Glutamatergic neuron (in vitro differentiated cells): ENCODE data around the gene SLF2. TPM values are rescaled to one million over a fixed set of nuclear protein-coding genes. Genes with fewer than 3 reads are reported as not detected.
"Not testable (repeated sequence)": the region's sequence is repeated elsewhere in the genome, so short reads cannot be mapped to it uniquely, and the experiment has no call there.

Source experiments
- DNase-seq: peaks from one replicate; pipeline ENCODE4 v3.0.0; 2022
- H3K27ac Mint-ChIP-seq: one replicate; pipeline ENCODE4 v1.8.0; 2020; ENCODE audit warnings: mild to moderate bottlenecking, mixed read lengths, inconsistent platforms; ENCODE audit not compliant: unreplicated experiment
- H3K27me3 Mint-ChIP-seq: one replicate; pipeline ENCODE4 v1.8.0; 2020; ENCODE audit warnings: mild to moderate bottlenecking, moderate library complexity, mixed read lengths, inconsistent platforms; ENCODE audit not compliant: unreplicated experiment
- H3K36me3 Mint-ChIP-seq: one replicate; pipeline ENCODE4 v1.8.0; 2020; ENCODE audit warnings: mild to moderate bottlenecking, mixed read lengths, inconsistent platforms; ENCODE audit not compliant: unreplicated experiment
- H3K4me1 Mint-ChIP-seq: one replicate; pipeline ENCODE4 v1.8.0; 2020; ENCODE audit warnings: mild to moderate bottlenecking, low read depth, mixed read lengths, inconsistent platforms; ENCODE audit not compliant: unreplicated experiment
- H3K4me3 Mint-ChIP-seq: one replicate; pipeline ENCODE4 v1.8.0; 2020; ENCODE audit warnings: mild to moderate bottlenecking, mixed read lengths, inconsistent platforms; ENCODE audit not compliant: unreplicated experiment
- H3K9me3 Mint-ChIP-seq: one replicate; pipeline ENCODE4 v1.8.0; 2020; ENCODE audit warnings: mild to moderate bottlenecking, moderate library complexity, mixed read lengths, inconsistent platforms; ENCODE audit not compliant: unreplicated experiment
- CTCF ChIP-seq: fragments of 200-600 bp; sonication (generic); IDR thresholded peaks from one replicate; pipeline ENCODE4 v1.5.0; 2021; ENCODE audit not compliant: partially characterized antibody, unreplicated experiment
- total RNA-seq: library from RNA; stranded (reverse); fragmentation: NEBNext Ultra II Directional; extraction: Animal tissue kit (Norgen Biotek cat#: 25700); gene quantifications from one replicate; pipeline ENCODE4 v1.2.1, GENCODE V29; 2021; ENCODE audit not compliant: unreplicated experiment

SLF2 gene
- total RNA-seq, 1 donor from 2014 or later = 35.9 TPM

- Mint-ChIP-seq H3K27me3 (peaks cover 13% of the 10 kb centered on the region), H3K27ac (no peak overlapping the region), H3K9me3 (peaks cover 3% of the 10 kb centered on the region), H3K36me3 (no peaks in the 10 kb centered on the region), H3K4me3 (peak overlapping the region; percentile 30), H3K4me1 (peaks cover 23% of the 10 kb centered on the region)
- no peak for TF ChIP-seq CTCF
- DNase-seq = no peak
Measured at GRCh38 chr10:100882671-100883311, 30.0 kb upstream of the SLF2 start.

- H3K36me3 Mint-ChIP-seq = no peaks in the 10 kb centered on the region
- peaks cover 21% of the 10 kb centered on the region for H3K4me1 Mint-ChIP-seq
- peaks cover 10% of the 10 kb centered on the region for H3K27me3 Mint-ChIP-seq
- H3K4me3 Mint-ChIP-seq = no peak overlapping the region
- H3K27ac Mint-ChIP-seq = no peak overlapping the region
- no peak for TF ChIP-seq CTCF
- DNase-seq = no peak
- peaks cover 3% of the 10 kb centered on the region for H3K9me3 Mint-ChIP-seq
Measured at GRCh38 chr10:100883312-100883821, 29.4 kb upstream of the SLF2 start.

GRCh38 chr10:100885611-100886010 lies 27.2 kb upstream of the SLF2 start:
- H3K27me3 Mint-ChIP-seq, H3K36me3 Mint-ChIP-seq, H3K9me3 Mint-ChIP-seq, H3K27ac Mint-ChIP-seq, H3K4me3 Mint-ChIP-seq, DNase-seq: not testable (repeated sequence)
- H3K4me1 Mint-ChIP-seq = peaks cover 16% of the 10 kb centered on the region

GRCh38 chr10:100886091-100886490 lies 26.7 kb upstream of the SLF2 start:
- H3K27ac Mint-ChIP-seq = no peak overlapping the region
- H3K4me3 Mint-ChIP-seq = no peak overlapping the region
- peaks cover 5% of the 10 kb centered on the region for H3K27me3 Mint-ChIP-seq
- no peak for DNase-seq
- H3K9me3 Mint-ChIP-seq = no peaks in the 10 kb centered on the region
- no peaks in the 10 kb centered on the region for H3K36me3 Mint-ChIP-seq
- TF ChIP-seq CTCF = no peak
- H3K4me1 Mint-ChIP-seq = peaks cover 16% of the 10 kb centered on the region

GRCh38 chr10:100886521-100886920 lies 26.2 kb upstream of the SLF2 start:
- TF ChIP-seq CTCF = no peak
- no peak overlapping the region for H3K27ac Mint-ChIP-seq
- H3K36me3 Mint-ChIP-seq = no peaks in the 10 kb centered on the region
- peaks cover 15% of the 10 kb centered on the region for H3K4me1 Mint-ChIP-seq
- no peak for DNase-seq
- no peak overlapping the region for H3K4me3 Mint-ChIP-seq
- H3K9me3 Mint-ChIP-seq = no peaks in the 10 kb centered on the region
- H3K27me3 Mint-ChIP-seq = peaks cover 5% of the 10 kb centered on the region
